Glutamatergic neuron (in vitro differentiated cells): Measurements from ENCODE around the gene ALDH18A1. TPM values are rescaled to one million over a fixed set of nuclear protein-coding genes. Genes with fewer than 3 reads are reported as not detected.
A peak's percentile ranks its signal among the peaks of the same experiment; 100 is the strongest.

ENCODE experiments used
- DNase-seq: peaks from one replicate; pipeline ENCODE4 v3.0.0; 2022
- H3K27ac Mint-ChIP-seq: one replicate; pipeline ENCODE4 v1.8.0; 2020; ENCODE audit warnings: mild to moderate bottlenecking, mixed read lengths, inconsistent platforms; ENCODE audit not compliant: unreplicated experiment
- H3K27me3 Mint-ChIP-seq: one replicate; pipeline ENCODE4 v1.8.0; 2020; ENCODE audit warnings: mild to moderate bottlenecking, moderate library complexity, mixed read lengths, inconsistent platforms; ENCODE audit not compliant: unreplicated experiment
- H3K36me3 Mint-ChIP-seq: one replicate; pipeline ENCODE4 v1.8.0; 2020; ENCODE audit warnings: mild to moderate bottlenecking, mixed read lengths, inconsistent platforms; ENCODE audit not compliant: unreplicated experiment
- H3K4me1 Mint-ChIP-seq: one replicate; pipeline ENCODE4 v1.8.0; 2020; ENCODE audit warnings: mild to moderate bottlenecking, low read depth, mixed read lengths, inconsistent platforms; ENCODE audit not compliant: unreplicated experiment
- H3K4me3 Mint-ChIP-seq: one replicate; pipeline ENCODE4 v1.8.0; 2020; ENCODE audit warnings: mild to moderate bottlenecking, mixed read lengths, inconsistent platforms; ENCODE audit not compliant: unreplicated experiment
- H3K9me3 Mint-ChIP-seq: one replicate; pipeline ENCODE4 v1.8.0; 2020; ENCODE audit warnings: mild to moderate bottlenecking, moderate library complexity, mixed read lengths, inconsistent platforms; ENCODE audit not compliant: unreplicated experiment
- CTCF ChIP-seq: fragments of 200-600 bp; sonication (generic); IDR thresholded peaks from one replicate; pipeline ENCODE4 v1.5.0; 2021; ENCODE audit not compliant: partially characterized antibody, unreplicated experiment
- total RNA-seq: library from RNA; stranded (reverse); fragmentation: NEBNext Ultra II Directional; extraction: Animal tissue kit (Norgen Biotek cat#: 25700); gene quantifications from one replicate; pipeline ENCODE4 v1.2.1, GENCODE V29; 2021; ENCODE audit not compliant: unreplicated experiment

ALDH18A1 gene
- total RNA-seq, 1 donor from 2014 or later: 32.2 TPM

- H3K4me3 Mint-ChIP-seq: no peak overlapping the region
- H3K4me1 Mint-ChIP-seq: no peaks in the 10 kb centered on the region
- no peaks in the 10 kb centered on the region for H3K9me3 Mint-ChIP-seq
- DNase-seq: no peak
- H3K27ac Mint-ChIP-seq: no peak overlapping the region
- H3K27me3 Mint-ChIP-seq: no peaks in the 10 kb centered on the region
- no peaks in the 10 kb centered on the region for H3K36me3 Mint-ChIP-seq
- TF ChIP-seq CTCF: no peak
These were observed 5.3 kb upstream of the ALDH18A1 start for GRCh38 chr10:95661818-95662217.

- Mint-ChIP-seq H3K27ac (no peak overlapping the region), H3K4me3 (no peak overlapping the region), H3K27me3 (peaks cover 6% of the 10 kb centered on the region), H3K36me3 (no peaks in the 10 kb centered on the region), H3K4me1 (peaks cover 5% of the 10 kb centered on the region), H3K9me3 (peaks cover 2% of the 10 kb centered on the region)
- DNase-seq: no peak
- no peak for TF ChIP-seq CTCF
These were observed 3.8 kb upstream of the ALDH18A1 start for GRCh38 chr10:95660283-95660682.

GRCh38 chr10:95657250-95657649 lies 739 bp upstream of the ALDH18A1 start:
- no peak for DNase-seq
- no peak for TF ChIP-seq CTCF
- H3K4me3 Mint-ChIP-seq: peak overlapping the region; percentile 96
- H3K36me3 Mint-ChIP-seq: no peaks in the 10 kb centered on the region
- peaks cover 6% of the 10 kb centered on the region for H3K27me3 Mint-ChIP-seq
- peaks cover 6% of the 10 kb centered on the region for H3K4me1 Mint-ChIP-seq
- H3K9me3 Mint-ChIP-seq: peaks cover 2% of the 10 kb centered on the region
- H3K27ac Mint-ChIP-seq: no peak overlapping the region

- Mint-ChIP-seq H3K27ac (peak overlapping the region; percentile 54), H3K4me3 (peak overlapping the region; percentile 96), H3K4me1 (peaks cover 6% of the 10 kb centered on the region), H3K27me3 (peaks cover 6% of the 10 kb centered on the region), H3K36me3 (peaks cover 9% of the 10 kb centered on the region), H3K9me3 (peaks cover 2% of the 10 kb centered on the region)
- TF ChIP-seq CTCF: no peak
- DNase-seq: no peak
These were observed 780 bp downstream of the ALDH18A1 start for GRCh38 chr10:95655571-95656290.

GRCh38 chr10:95653895-95654294 lies 2.6 kb downstream of the ALDH18A1 start:
- peaks cover 9% of the 10 kb centered on the region for H3K4me1 Mint-ChIP-seq
- H3K9me3 Mint-ChIP-seq: peaks cover 2% of the 10 kb centered on the region
- no peak for TF ChIP-seq CTCF
- peaks cover 9% of the 10 kb centered on the region for H3K36me3 Mint-ChIP-seq
- no peak for DNase-seq
- peaks cover 8% of the 10 kb centered on the region for H3K27me3 Mint-ChIP-seq
- H3K4me3 Mint-ChIP-seq: no peak overlapping the region
- no peak overlapping the region for H3K27ac Mint-ChIP-seq
